ENCODE measurements around the gene PDE11A.

GRCh38 chr2:178012639-178013038 is 59.9 kb downstream of the PDE11A start:
- TF ChIP-seq CTCF (IDR thresholded peaks at IDR 0.05 in 4 of 5, conservative IDR thresholded peaks at IDR 0.05 in 1 of 5) (no peak), POLR2A (IDR thresholded peaks at IDR 0.05) (no peak)
